Subcutaneous adipose tissue (tissue), 4 donors: ENCODE results near the gene CEP63. TPM values are rescaled to one million over a fixed set of nuclear protein-coding genes. Genes with fewer than 3 reads are reported as not detected.

Experiments used
- CTCF ChIP-seq: fragments of 450-650 bp; IDR thresholded peaks from one replicate; pipeline ENCODE4 v1.5.1; 2016; ENCODE audit warnings: low read depth, mild to moderate bottlenecking, control low read depth, antibody characterized with exemption, moderate library complexity
- total RNA-seq, 4 donors: library from RNA; depleted of rRNA; stranded (reverse); fragments of >200 nt; gene quantifications; one replicate each; pipeline ENCODE4 v1.1.0, GENCODE V29; 2016

The CEP63 gene
- total RNA-seq, 4 donors from 2014 or later, result 19.9 to 39.2 (median 34.7) TPM

- TF ChIP-seq CTCF, result no peak
Observed at GRCh38 chr3:134477938-134478337, 7.9 kb upstream of the CEP63 start.

GRCh38 chr3:134480546-134480945 is 5.3 kb upstream of the CEP63 start:
- TF ChIP-seq CTCF, result no peak

GRCh38 chr3:134481166-134481565 is 4.7 kb upstream of the CEP63 start:
- no peak for TF ChIP-seq CTCF

- TF ChIP-seq CTCF, result no peak
Observed at GRCh38 chr3:134482622-134483021, 3.2 kb upstream of the CEP63 start.

- TF ChIP-seq CTCF, result no peak
Observed at GRCh38 chr3:134483195-134483900, 2.5 kb upstream of the CEP63 start.

- TF ChIP-seq CTCF, result no peak
Observed at GRCh38 chr3:134485075-134485717, 661 bp upstream of the CEP63 start.

- no peak for TF ChIP-seq CTCF
Observed at GRCh38 chr3:134486577-134487041, 752 bp downstream of the CEP63 start.
